ENCODE data around the gene GRAMD1B.

GRCh38 chr11:123518496-123519054 lies 88.5 kb downstream of the GRAMD1B start:
- TF ChIP-seq CTCF (IDR thresholded peaks at IDR 0.05) (no peak), POLR2A (IDR thresholded peaks at IDR 0.05) (no peak), EP300 (IDR thresholded peaks at IDR 0.05) (no peak)

All from tibial nerve (tissue), 4 donors.